Upper lobe of left lung (tissue), 6 donors: ENCODE measurements around the gene DLEU7. TPM values are rescaled to one million over a fixed set of nuclear protein-coding genes. Genes with fewer than 3 reads are reported as not detected.

Source experiments
- ATAC-seq, 2 donors: fragments of 200-7000 bp; cut with Tn5 transposase; one replicate each; pipeline ENCODE4 v1.9.1; 2022; ENCODE audit warnings: mild to moderate bottlenecking in 2 of 2, moderate library complexity in 2 of 2; ENCODE audit not compliant: low FRiP score in 2 of 2
- DNase-seq, 2 donors: peaks; one replicate each; pipeline ENCODE4 v3.0.0-alpha.2; 2019 to 2020
- H3K27ac ChIP-seq, 4 donors: fragments of 200-600 bp; sonication (generic); one replicate each; pipeline ENCODE4 v1.5.1; 2016 to 2019
- H3K27me3 ChIP-seq, 4 donors: fragments of 200-600 bp; sonication (generic); one replicate each; pipeline ENCODE4 v1.5.1; 2017 to 2019
- H3K36me3 ChIP-seq, 4 donors: fragments of 200-600 bp; sonication (generic); one replicate each; pipeline ENCODE4 v1.5.1; 2016 to 2019
- H3K4me1 ChIP-seq, 4 donors: fragments of 200-600 bp; sonication (generic); one replicate each; pipeline ENCODE4 v1.5.1; 2018 to 2019
- H3K4me3 ChIP-seq, 4 donors: fragments of 200-600 bp; sonication (generic); one replicate each; pipeline ENCODE4 v1.5.1; 2017 to 2019; ENCODE audit warnings: mild to moderate bottlenecking in 2 of 4, moderate library complexity in 1 of 4
- H3K9me3 ChIP-seq, 4 donors: fragments of 200-600 bp; sonication (generic); one replicate each; pipeline ENCODE4 v1.5.1; 2018 to 2019
- EP300 ChIP-seq, 4 donors: sonication (generic); formaldehyde crosslinking; IDR thresholded peaks; one replicate each; pipeline ENCODE4 v1.5.1; 2017; ENCODE audit warnings: antibody characterized with exemption in 4 of 4, control low read depth in 2 of 4
- POLR2A ChIP-seq, 4 donors: fragments of 450-650 bp; IDR thresholded peaks; one replicate each; pipeline ENCODE4 v1.5.1; 2016 to 2017; ENCODE audit warnings: antibody characterized with exemption in 4 of 4, mild to moderate bottlenecking in 2 of 4
- POLR2AphosphoS5 ChIP-seq, 2 donors: sonication (generic); formaldehyde crosslinking; IDR thresholded peaks; one replicate each; pipeline ENCODE4 v1.5.1; 2017; ENCODE audit warnings: antibody characterized with exemption in 2 of 2
- WGBS, 2 donors: methylation state at CpG; one replicate each; pipeline ENCODE4 v1.1.5; 2017 to 2018; 5-methylcytosine and 5-hydroxymethylcytosine counted together
- total RNA-seq, 6 donors: library from RNA; depleted of rRNA in 4 of 6; stranded (reverse); fragments of >200 nt in 4 of 6; gene quantifications; one replicate each; pipeline versions ENCODE4 v1.1.0 to v1.2.1, GENCODE V29; 2016 to 2021
- TF ChIP-seq, protein P1 (sequence below), 6 experiments: fragments of 450-650 bp in 4 of 6; fragments of 200-600 bp in 2 of 6; sonication (generic) in 2 of 6; IDR thresholded peaks; one replicate each; pipeline ENCODE4 v1.5.1; 2016 to 2019; ENCODE audit warnings: antibody characterized with exemption in 6 of 6
- donor health status: DM: no; HTN: no; CAD: no; lungs with moderate emphysema.
- donor health status: DM: no; HTN: yes; CAD: no; lungs with severe emphysema.

The DLEU7 gene
- total RNA-seq, 6 donors from 2014 or later, result 0.39 to 3.0 (median 0.77) TPM; not detected in 1

DNA sequence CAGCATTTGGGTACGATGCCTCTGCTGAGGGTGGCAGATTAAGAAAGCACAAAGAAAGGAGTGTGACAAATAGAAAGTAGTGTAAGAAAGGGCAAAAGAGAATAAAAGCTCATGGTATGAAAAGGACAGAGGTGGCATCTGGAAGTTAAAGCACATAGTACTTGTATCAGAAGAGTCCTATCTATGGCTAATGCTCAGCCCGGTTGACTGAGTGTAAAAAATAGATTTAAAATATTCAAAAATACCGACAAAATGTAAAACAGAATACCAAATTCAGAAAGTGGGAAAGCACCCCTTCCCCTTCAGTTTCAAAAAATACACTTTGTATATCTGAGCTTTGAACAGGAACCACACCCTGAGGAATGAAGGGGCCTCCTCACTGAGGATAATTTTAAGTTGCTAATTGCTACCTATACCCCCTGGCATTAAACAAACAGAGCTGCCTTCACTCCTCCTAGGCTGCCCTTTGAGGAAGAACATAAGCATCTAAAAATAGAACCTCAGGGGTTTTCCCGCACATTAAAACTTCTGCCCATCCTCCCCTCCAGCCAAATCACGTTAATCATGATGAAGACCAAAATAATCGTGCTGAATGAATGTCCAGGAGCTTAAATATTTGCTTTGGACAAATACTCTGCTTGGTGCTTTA, 43.3 kb downstream of the DLEU7 start:
- Histone ChIP-seq H3K36me3 (no peaks in the 10 kb centered on the region), H3K9me3 (no peaks in the 10 kb centered on the region), H3K27me3 (no peaks in the 10 kb centered on the region), H3K27ac (no peak overlapping the region), H3K4me3 (no peak overlapping the region), H3K4me1 (peaks cover 11 to 18% (median 14%) of the 10 kb centered on the region in 4 donors)
- ATAC-seq (no peak), DNase-seq (no peak)
- TF ChIP-seq POLR2AphosphoS5 (IDR thresholded peaks at IDR 0.05) (no peak), POLR2A (IDR thresholded peaks at IDR 0.05) (no peak), EP300 (IDR thresholded peaks at IDR 0.05) (no peak)
- TF ChIP-seq, protein P1, sequence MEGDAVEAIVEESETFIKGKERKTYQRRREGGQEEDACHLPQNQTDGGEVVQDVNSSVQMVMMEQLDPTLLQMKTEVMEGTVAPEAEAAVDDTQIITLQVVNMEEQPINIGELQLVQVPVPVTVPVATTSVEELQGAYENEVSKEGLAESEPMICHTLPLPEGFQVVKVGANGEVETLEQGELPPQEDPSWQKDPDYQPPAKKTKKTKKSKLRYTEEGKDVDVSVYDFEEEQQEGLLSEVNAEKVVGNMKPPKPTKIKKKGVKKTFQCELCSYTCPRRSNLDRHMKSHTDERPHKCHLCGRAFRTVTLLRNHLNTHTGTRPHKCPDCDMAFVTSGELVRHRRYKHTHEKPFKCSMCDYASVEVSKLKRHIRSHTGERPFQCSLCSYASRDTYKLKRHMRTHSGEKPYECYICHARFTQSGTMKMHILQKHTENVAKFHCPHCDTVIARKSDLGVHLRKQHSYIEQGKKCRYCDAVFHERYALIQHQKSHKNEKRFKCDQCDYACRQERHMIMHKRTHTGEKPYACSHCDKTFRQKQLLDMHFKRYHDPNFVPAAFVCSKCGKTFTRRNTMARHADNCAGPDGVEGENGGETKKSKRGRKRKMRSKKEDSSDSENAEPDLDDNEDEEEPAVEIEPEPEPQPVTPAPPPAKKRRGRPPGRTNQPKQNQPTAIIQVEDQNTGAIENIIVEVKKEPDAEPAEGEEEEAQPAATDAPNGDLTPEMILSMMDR (IDR thresholded peaks at IDR 0.05), result no peak
- WGBS, 2 donors, result 43 to 53% methylated on average over 6 of the region's 6 CpGs

DNA sequence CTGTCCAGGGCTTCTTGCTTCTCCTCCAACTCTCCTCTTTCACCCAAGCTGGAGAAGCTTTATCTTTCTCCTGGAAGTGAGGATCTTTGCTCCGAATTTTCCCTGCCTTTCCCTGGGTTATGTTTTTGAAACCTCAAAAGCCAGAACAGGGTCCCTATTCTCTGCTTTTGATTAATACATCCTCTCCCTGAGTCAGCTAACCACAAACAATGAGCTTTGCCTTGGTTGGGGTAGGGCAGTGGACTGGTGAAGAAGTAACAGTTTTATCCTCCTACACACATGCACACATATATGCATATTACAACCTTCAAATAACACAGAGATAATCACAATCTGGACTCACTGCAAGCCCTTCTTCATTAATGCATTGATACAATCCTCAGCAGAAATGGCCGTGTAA, 44.6 kb downstream of the DLEU7 start:
- H3K4me3 ChIP-seq, result no peak overlapping the region
- WGBS, 2 donors, result 78 to 79% methylated on average over 2 of the region's 2 CpGs
- DNase-seq (no peak), ATAC-seq (no peak)
- no peaks in the 10 kb centered on the region for H3K9me3 ChIP-seq
- H3K27ac ChIP-seq, result no peak overlapping the region
- H3K27me3 ChIP-seq, result no peaks in the 10 kb centered on the region
- TF ChIP-seq EP300 (IDR thresholded peaks at IDR 0.05), result no peak
- no peak for TF ChIP-seq POLR2A (IDR thresholded peaks at IDR 0.05)
- no peak for TF ChIP-seq POLR2AphosphoS5 (IDR thresholded peaks at IDR 0.05)
- TF ChIP-seq, protein P1 (IDR thresholded peaks at IDR 0.05), result no peak
- no peaks in the 10 kb centered on the region for H3K36me3 ChIP-seq
- H3K4me1 ChIP-seq, result peaks cover 11 to 18% (median 14%) of the 10 kb centered on the region in 4 donors

DNA sequence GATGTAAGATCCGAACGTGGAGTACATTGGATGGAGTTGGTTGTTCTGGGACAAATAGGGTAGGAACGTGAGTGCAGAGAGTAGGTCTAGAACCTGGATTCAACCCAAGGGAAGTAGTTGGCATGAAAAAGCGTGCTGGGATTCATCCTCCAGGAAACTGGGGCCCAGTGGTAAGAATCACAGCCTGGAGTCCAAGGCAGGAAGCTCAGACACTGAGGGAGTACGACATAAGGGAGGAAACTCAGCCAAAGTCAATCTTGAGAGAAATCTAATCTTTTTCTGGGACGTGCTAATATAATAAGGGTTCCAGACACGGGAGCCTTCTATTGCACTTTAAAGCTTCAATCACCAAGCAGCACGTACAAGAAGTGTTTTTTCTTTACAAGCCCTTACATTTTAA, 46.4 kb downstream of the DLEU7 start:
- 55 to 58% methylated on average over 8 of the region's 8 CpGs for WGBS, 2 donors
- DNase-seq (no peak), ATAC-seq (no peak)
- Histone ChIP-seq H3K4me1 (peaks cover 11 to 18% (median 14%) of the 10 kb centered on the region in 4 donors), H3K27me3 (no peaks in the 10 kb centered on the region), H3K36me3 (no peaks in the 10 kb centered on the region), H3K4me3 (no peak overlapping the region), H3K27ac (no peak overlapping the region), H3K9me3 (no peaks in the 10 kb centered on the region)
- TF ChIP-seq POLR2AphosphoS5 (IDR thresholded peaks at IDR 0.05) (no peak), POLR2A (IDR thresholded peaks at IDR 0.05) (no peak), EP300 (IDR thresholded peaks at IDR 0.05) (no peak)
- TF ChIP-seq, protein P1 (IDR thresholded peaks at IDR 0.05), result no peak

DNA sequence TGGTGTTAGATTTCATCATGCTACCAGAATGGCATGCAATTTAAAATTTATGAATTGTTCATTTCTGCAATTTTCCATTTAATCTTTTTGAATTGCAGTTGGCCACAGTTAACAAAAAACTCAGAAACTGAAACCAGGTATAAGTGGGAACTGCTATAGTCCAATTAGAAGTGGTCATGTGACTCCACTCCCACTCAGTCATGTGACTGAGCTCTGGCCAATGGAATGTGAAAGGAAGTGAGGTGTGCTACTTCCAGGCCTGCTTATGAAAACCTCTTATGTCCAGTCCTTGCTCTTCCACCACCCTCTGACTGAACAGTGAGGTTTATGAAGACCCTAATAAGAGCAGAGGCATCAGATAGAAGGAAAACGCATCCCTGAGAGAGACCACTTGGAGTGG, 47.0 kb downstream of the DLEU7 start:
- H3K27me3 ChIP-seq, result no peaks in the 10 kb centered on the region
- DNase-seq (no peak), ATAC-seq (no peak)
- no peaks in the 10 kb centered on the region for H3K9me3 ChIP-seq
- TF ChIP-seq POLR2AphosphoS5 (IDR thresholded peaks at IDR 0.05) (no peak), EP300 (IDR thresholded peaks at IDR 0.05) (no peak), POLR2A (IDR thresholded peaks at IDR 0.05) (no peak)
- TF ChIP-seq, protein P1 (IDR thresholded peaks at IDR 0.05), result no peak
- WGBS, 2 donors, result 93% methylated on average over 1 of the region's 1 CpG
- peaks cover 11 to 17% (median 14%) of the 10 kb centered on the region in 4 donors for H3K4me1 ChIP-seq
- H3K36me3 ChIP-seq, result no peaks in the 10 kb centered on the region
- no peak overlapping the region for H3K4me3 ChIP-seq
- no peak overlapping the region for H3K27ac ChIP-seq

DNA sequence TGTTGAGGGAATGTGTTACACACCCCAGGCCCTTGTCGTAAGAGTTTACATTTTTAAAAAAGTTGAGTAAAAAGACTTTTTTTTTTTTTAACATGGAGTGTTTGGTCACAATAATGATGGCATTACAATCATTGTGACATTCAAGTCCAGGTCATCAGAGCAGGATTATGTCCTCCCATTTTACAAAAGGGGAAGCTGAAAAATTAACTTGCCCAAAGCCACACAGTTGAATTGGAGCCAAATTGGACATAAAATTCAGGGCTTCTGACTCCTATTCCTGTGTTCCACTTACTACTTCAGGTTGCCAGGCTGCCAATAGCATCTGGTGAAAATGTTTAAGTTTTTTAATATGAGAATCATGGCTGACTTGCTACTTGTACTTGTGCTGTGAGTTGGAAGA, 49.3 kb downstream of the DLEU7 start:
- 80 to 84% methylated on average over 1 of the region's 1 CpG for WGBS, 2 donors
- H3K27ac ChIP-seq, result no peak overlapping the region
- ATAC-seq (no peak), DNase-seq (no peak)
- H3K9me3 ChIP-seq, result no peaks in the 10 kb centered on the region
- H3K4me1 ChIP-seq, result no peaks in the 10 kb centered on the region
- H3K27me3 ChIP-seq, result no peaks in the 10 kb centered on the region
- no peaks in the 10 kb centered on the region for H3K36me3 ChIP-seq
- H3K4me3 ChIP-seq, result no peak overlapping the region
- TF ChIP-seq, protein P1 (IDR thresholded peaks at IDR 0.05), result no peak
- no peak for TF ChIP-seq EP300 (IDR thresholded peaks at IDR 0.05)
- TF ChIP-seq POLR2A (IDR thresholded peaks at IDR 0.05), result no peak
- TF ChIP-seq POLR2AphosphoS5 (IDR thresholded peaks at IDR 0.05), result no peak
